IMR-90 (cell line): ENCODE measurements around the gene SLC6A20. TPM values are rescaled to one million over a fixed set of nuclear protein-coding genes. Genes with fewer than 3 reads are reported as not detected.

ENCODE experiments used
- ATAC-seq: fragments of 200-7000 bp; cut with Tn5 transposase; 2 replicates; pipeline ENCODE4 v1.9.1; 2020; ENCODE audit warnings: low read depth, mild to moderate bottlenecking, moderate library complexity
- BruUV-seq: library from RNA; stranded (reverse); fragments of 400-500 nt; replicated peaks from 2 replicates; lab custom pipeline; 2021; lab: Mats Ljungman, UMichigan
- CTCF ChIA-PET: fragments of 300-600 bp; formaldehyde crosslinking; extraction: SDS; loops from one replicate; lab custom pipeline; 2021; ENCODE audit warnings: antibody characterized with exemption; lab: Yijun Ruan, JAX
- POLR2A ChIA-PET: fragments of 300-600 bp; sonication (Branson Sonifier 250); formaldehyde crosslinking; loops from one replicate; lab custom pipeline; 2022; ENCODE audit warnings: antibody characterized with exemption; ENCODE audit not compliant: unreplicated experiment; lab: Charles Lee
- DNase-seq: peaks from one replicate; pipeline ENCODE4 v3.0.0; 2013
- H2AFZ ChIP-seq: replicated peaks from 2 replicates; pipeline ENCODE3; 2013; ENCODE audit warnings: low read length, mild to moderate bottlenecking; ENCODE audit not compliant: poor library complexity
- H2AK5ac ChIP-seq: 2 replicates; pipeline ENCODE4 v1.6.1; 2013; ENCODE audit warnings: low read depth, low read length, inconsistent platforms
- H2AK9ac ChIP-seq: replicated peaks from 2 replicates; pipeline ENCODE3; 2013; ENCODE audit warnings: mild to moderate bottlenecking, low read depth, low read length, moderate library complexity; ENCODE audit not compliant: poor library complexity
- H2BK120ac ChIP-seq: 2 replicates; pipeline ENCODE4 v1.6.1; 2013; ENCODE audit warnings: low read depth, low read length, inconsistent platforms
- H2BK15ac ChIP-seq: 3 replicates; pipeline ENCODE4 v1.6.1; 2013; ENCODE audit warnings: low read depth, low read length, inconsistent platforms
- H2BK20ac ChIP-seq: 2 replicates; pipeline ENCODE4 v1.6.1; 2013; ENCODE audit warnings: low read depth, mild to moderate bottlenecking, inconsistent platforms, low read length, moderate library complexity
- H2BK5ac ChIP-seq: 2 replicates; pipeline ENCODE4 v1.6.1; 2013; ENCODE audit warnings: mild to moderate bottlenecking, low read depth, low read length, inconsistent platforms; ENCODE audit not compliant: poor library complexity, severe bottlenecking
- H3K14ac ChIP-seq: replicated peaks from 2 replicates; pipeline ENCODE4 v1.6.1; 2013; ENCODE audit warnings: low read depth, low read length, inconsistent platforms
- H3K18ac ChIP-seq: 2 replicates; pipeline ENCODE4 v1.6.1; 2013; ENCODE audit warnings: low read depth, low read length, control low read depth
- H3K23ac ChIP-seq: 2 replicates; pipeline ENCODE4 v1.6.1; 2013; ENCODE audit warnings: low read depth, low read length, inconsistent platforms
- H3K27ac ChIP-seq: 2 replicates; pipeline ENCODE4 v1.5.1; 2013; ENCODE audit warnings: mild to moderate bottlenecking, control low read depth, low read length; ENCODE audit not compliant: insufficient read depth
- H3K27me3 ChIP-seq: 2 replicates; pipeline ENCODE4 v1.6.1; 2013; ENCODE audit warnings: low read length; ENCODE audit not compliant: control insufficient read depth, insufficient read depth
- H3K36me3 ChIP-seq: 2 replicates; pipeline ENCODE4 v1.6.1; 2013; ENCODE audit warnings: low read length, mixed read lengths; ENCODE audit not compliant: control insufficient read depth, insufficient read depth
- H3K4ac ChIP-seq: 2 replicates; pipeline ENCODE4 v1.6.1; 2013; ENCODE audit warnings: low read depth, low read length, inconsistent platforms
- H3K4me1 ChIP-seq: 2 replicates; pipeline ENCODE4 v1.6.1; 2013; ENCODE audit warnings: low read length, mixed read lengths; ENCODE audit not compliant: control insufficient read depth, insufficient read depth
- H3K4me2 ChIP-seq: 2 replicates; pipeline ENCODE4 v1.6.1; 2013; ENCODE audit warnings: low read depth, mild to moderate bottlenecking, control low read depth, low read length, moderate library complexity
- H3K4me3 ChIP-seq: 2 replicates; pipeline ENCODE4 v1.5.1; 2013; ENCODE audit warnings: low read depth, mild to moderate bottlenecking, control low read depth, low read length, moderate library complexity; ENCODE audit not compliant: insufficient read depth
- H3K56ac ChIP-seq: 2 replicates; pipeline ENCODE4 v1.6.1; 2013; ENCODE audit warnings: low read length, inconsistent platforms; ENCODE audit not compliant: insufficient read depth; ENCODE audit errors: extremely low read depth
- H3K79me1 ChIP-seq, 2 experiments: 2 replicates each; pipeline ENCODE4 v1.6.1; 2013; ENCODE audit warnings: low read length in 2 of 2, inconsistent platforms in 1 of 2, low read depth in 1 of 2
- H3K9ac ChIP-seq: 2 replicates; pipeline ENCODE4 v1.6.1; 2013; ENCODE audit warnings: low read depth, low read length, control low read depth
- H3K9me1 ChIP-seq: 2 replicates; pipeline ENCODE4 v1.6.1; 2013; ENCODE audit warnings: low read length, inconsistent platforms; ENCODE audit not compliant: insufficient read depth
- H3K9me3 ChIP-seq: 2 replicates; pipeline ENCODE4 v1.6.1; 2013; ENCODE audit warnings: low read length; ENCODE audit not compliant: control insufficient read depth, insufficient read depth
- H4K20me1 ChIP-seq: 2 replicates; pipeline ENCODE4 v1.6.1; 2013; ENCODE audit warnings: low read length, inconsistent platforms; ENCODE audit not compliant: insufficient read depth
- H4K5ac ChIP-seq: 2 replicates; pipeline ENCODE4 v1.6.1; 2013; ENCODE audit warnings: mild to moderate bottlenecking, low read depth, low read length, control low read depth
- H4K8ac ChIP-seq, 2 experiments: 2 replicates each; pipeline ENCODE4 v1.6.1; 2013; ENCODE audit warnings: low read depth in 2 of 2, low read length in 2 of 2, control low read depth in 1 of 2, inconsistent platforms in 1 of 2
- H4K91ac ChIP-seq: 2 replicates; pipeline ENCODE4 v1.6.1; 2013; ENCODE audit warnings: low read depth, low read length, inconsistent platforms; ENCODE audit not compliant: insufficient read depth
- BHLHE40 ChIP-seq: fragments of 150-350 bp; IDR thresholded peaks from 2 replicates; pipeline ENCODE4 v1.6.1; 2016; ENCODE audit warnings: mild to moderate bottlenecking, low read depth, low read length
- CEBPB ChIP-seq: IDR thresholded peaks from 2 replicates; pipeline ENCODE4 v1.6.1; 2012; ENCODE audit warnings: low read depth, low read length, improper control_type of control experiment
- CHD1 ChIP-seq: IDR thresholded peaks from 2 replicates; pipeline ENCODE4 v1.6.1; 2012; ENCODE audit warnings: low read depth, low read length, improper control_type of control experiment
- CTCF ChIP-seq: conservative IDR thresholded peaks from 2 replicates; pipeline ENCODE4 v1.5.1; 2012; ENCODE audit warnings: mild to moderate bottlenecking, low read depth, low read length, improper control_type of control experiment
- ELK1 ChIP-seq: fragments of 150-350 bp; IDR thresholded peaks from 2 replicates; pipeline ENCODE4 v1.6.1; 2016; ENCODE audit warnings: low read depth, mild to moderate bottlenecking, low read length, moderate library complexity, borderline replicate concordance
- FOS ChIP-seq: fragments of 150-350 bp; IDR thresholded peaks from 2 replicates; pipeline ENCODE4 v1.6.1; 2016; ENCODE audit warnings: low read depth, low read length
- MAFK ChIP-seq: IDR thresholded peaks from 2 replicates; pipeline ENCODE4 v1.6.1; 2012; ENCODE audit warnings: low read depth, low read length, improper control_type of control experiment
- MAZ ChIP-seq: IDR thresholded peaks from 2 replicates; pipeline ENCODE4 v1.6.1; 2012; ENCODE audit warnings: low read depth, mild to moderate bottlenecking, low read length, improper control_type of control experiment, moderate library complexity, borderline replicate concordance
- MXI1 ChIP-seq: IDR thresholded peaks from 2 replicates; pipeline ENCODE4 v1.6.1; 2012; ENCODE audit warnings: low read depth, mild to moderate bottlenecking, low read length, moderate library complexity, borderline replicate concordance
- NFE2L2 ChIP-seq: fragments of 150-350 bp; IDR thresholded peaks from 2 replicates; pipeline ENCODE4 v1.6.1; 2016; ENCODE audit warnings: low read depth, mild to moderate bottlenecking, low read length
- RAD21 ChIP-seq: IDR thresholded peaks from 2 replicates; pipeline ENCODE4 v1.6.1; 2012; ENCODE audit warnings: low read length, improper control_type of control experiment
- RCOR1 ChIP-seq: IDR thresholded peaks from 2 replicates; pipeline ENCODE4 v1.6.1; 2012; ENCODE audit warnings: mild to moderate bottlenecking, low read length, improper control_type of control experiment; ENCODE audit not compliant: insufficient replicate concordance
- RFX5 ChIP-seq: IDR thresholded peaks from 2 replicates; pipeline ENCODE4 v1.8.0; 2012; ENCODE audit warnings: low read depth, mild to moderate bottlenecking, low read length, moderate library complexity
- SMC3 ChIP-seq: fragments of 150-350 bp; IDR thresholded peaks from 2 replicates; pipeline ENCODE4 v1.6.1; 2016; ENCODE audit warnings: low read depth, mild to moderate bottlenecking, antibody characterized with exemption, low read length, moderate library complexity
- WGBS, 2 experiments: methylation state at CpG; one replicate each; pipeline versions ENCODE4 v1.1.5 to v1.1.7; 2013; ENCODE audit warnings: missing lambda C conversion rate in 2 of 2; ENCODE audit not compliant: insufficient read length in 1 of 2; ENCODE audit errors: extremely low coverage in 2 of 2; 5-methylcytosine and 5-hydroxymethylcytosine counted together
- dilution Hi-C: fragments of 300-500 bp; cut with HindIII; formaldehyde crosslinking; loops from one replicate; pipeline ENCODE4 v1.14.3; 2018; ENCODE audit warnings: low sequenced_read_pairs; ENCODE audit not compliant: unreplicated experiment
- in situ Hi-C: fragments of 300-500 bp; cut with MboI; formaldehyde crosslinking; loops from 3 replicates; pipeline ENCODE4 v1.14.3; 2019; ENCODE audit warnings: low sequenced_read_pairs, inconsistent platforms, mixed read lengths
- intact Hi-C: fragments of 100-400 bp; cut with micrococcal nuclease; formaldehyde crosslinking; loops from 2 replicates; pipeline ENCODE4 v1.10.0; 2022
- polyA plus RNA-seq, 3 experiments: library from polyadenylated mRNA; depleted of rRNA; stranded (reverse); fragments of >200 nt; gene quantifications; 2 replicates each; pipeline ENCODE4 v1.2.3, GENCODE V29; 2012; ENCODE audit warnings: low replicate concordance in 1 of 3
- total RNA-seq: library from RNA; depleted of rRNA; stranded (reverse); fragments of >200 nt; gene quantifications from 2 replicates; pipeline ENCODE4 v1.2.3, GENCODE V29; 2012
- TF ChIP-seq, protein P1 (sequence below): fragments of 150-350 bp; IDR thresholded peaks from 2 replicates; pipeline ENCODE4 v1.6.1; 2017; ENCODE audit warnings: mild to moderate bottlenecking, antibody characterized with exemption, low read length, low read depth

The SLC6A20 gene
- total and polyA plus RNA-seq, 2 of the 4 experiments (the other 2 are of a cell fraction): not detected

GRCh38 chr3:45739991-45740390 lies 56.3 kb downstream of the SLC6A20 start:
- H3K9me1 ChIP-seq: 0 out of 2 replicates have a peak, but pooled peaks cover 5% of the 10 kb centered on the region
- no peak overlapping the region for H2AK9ac ChIP-seq
- H3K23ac ChIP-seq: no peak overlapping the region
- dilution Hi-C loops: no loop called here
- intact Hi-C loops: no loop called here
- peaks cover 3 to 14% of the 10 kb centered on the region in 2 experiments for H3K79me1 ChIP-seq
- no peak overlapping the region for H3K27ac ChIP-seq
- WGBS, 2 experiments: no CpG with 5 or more reads among the region's 2 CpGs
- no peak overlapping the region for H3K14ac ChIP-seq
- no peak overlapping the region for H2AK5ac ChIP-seq
- CTCF ChIA-PET: no interaction called here
- H3K4ac ChIP-seq: no peak overlapping the region
- no peak overlapping the region for H2BK20ac ChIP-seq
- no peak overlapping the region for H3K4me3 ChIP-seq
- POLR2A ChIA-PET: no interaction called here
- no peak overlapping the region for H2BK120ac ChIP-seq
- no peak overlapping the region for H3K9ac ChIP-seq
- H4K91ac ChIP-seq: no peak overlapping the region
- no peak overlapping the region for H3K4me2 ChIP-seq
- H3K36me3 ChIP-seq: peaks cover 46% of the 10 kb centered on the region
- no peak for TF ChIP-seq CEBPB
- no peak for TF ChIP-seq MAZ
- TF ChIP-seq FOS: no peak
- no peak for TF ChIP-seq RCOR1
- TF ChIP-seq MAFK: no peak
- no peak for TF ChIP-seq CHD1
- TF ChIP-seq BHLHE40: no peak
- no peak for TF ChIP-seq CTCF
- no peak for TF ChIP-seq RFX5
- TF ChIP-seq RAD21: no peak
- no peak for TF ChIP-seq ELK1
- TF ChIP-seq MXI1: no peak
- no peak for TF ChIP-seq SMC3
- TF ChIP-seq NFE2L2: no peak
- TF ChIP-seq, protein P1, sequence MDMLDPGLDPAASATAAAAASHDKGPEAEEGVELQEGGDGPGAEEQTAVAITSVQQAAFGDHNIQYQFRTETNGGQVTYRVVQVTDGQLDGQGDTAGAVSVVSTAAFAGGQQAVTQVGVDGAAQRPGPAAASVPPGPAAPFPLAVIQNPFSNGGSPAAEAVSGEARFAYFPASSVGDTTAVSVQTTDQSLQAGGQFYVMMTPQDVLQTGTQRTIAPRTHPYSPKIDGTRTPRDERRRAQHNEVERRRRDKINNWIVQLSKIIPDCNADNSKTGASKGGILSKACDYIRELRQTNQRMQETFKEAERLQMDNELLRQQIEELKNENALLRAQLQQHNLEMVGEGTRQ: no peak
- H2BK5ac ChIP-seq: no peak overlapping the region
- BruUV-seq: no TSS peak
- no peaks in the 10 kb centered on the region for H3K27me3 ChIP-seq
- H4K5ac ChIP-seq: no peak overlapping the region
- H4K8ac ChIP-seq: no peak overlapping the region
- H2BK15ac ChIP-seq: no peak overlapping the region
- in situ Hi-C loops: no loop called here
- no peak for DNase-seq
- H4K20me1 ChIP-seq: no peaks in the 10 kb centered on the region
- no peaks in the 10 kb centered on the region for H3K9me3 ChIP-seq
- no peak overlapping the region for H3K56ac ChIP-seq
- no peak overlapping the region for H2AFZ ChIP-seq
- ATAC-seq: no peak
- H3K4me1 ChIP-seq: no peaks in the 10 kb centered on the region
- no peak overlapping the region for H3K18ac ChIP-seq
